Measurements from ENCODE around the gene ZNF165.
"Not testable (repeated sequence)": the region's sequence is repeated elsewhere in the genome, so short reads cannot be mapped to it uniquely, and the experiment has no call there.

The ZNF165 gene

GRCh38 chr6:28080381-28080630 lies at the start of gene ZNF165:
TSS of gene ZNF165 (plus strand) at chr6:28080568. CDS start at chr6:28085481, 4,913 bp downstream.
- DNase-seq (ENCODE audit: low read depth in 3 of 3), result not testable (repeated sequence)

GRCh38 chr6:28053584-28053983 lies 26.8 kb upstream of the ZNF165 start:
- no peak for DNase-seq (ENCODE audit: low read depth in 3 of 3)

- DNase-seq (ENCODE audit: low read depth in 3 of 3), result no peak
Measured at GRCh38 chr6:28060405-28060804, 20.0 kb upstream of the ZNF165 start.

GRCh38 chr6:28064272-28064671 lies 16.1 kb upstream of the ZNF165 start:
- DNase-seq (ENCODE audit: low read depth in 3 of 3), result no peak

GRCh38 chr6:28068067-28068466 lies 12.3 kb upstream of the ZNF165 start:
- no peak for DNase-seq (ENCODE audit: low read depth in 3 of 3)

- DNase-seq (ENCODE audit: low read depth in 3 of 3), result not testable (repeated sequence)
Measured at GRCh38 chr6:28070968-28071367, 9.4 kb upstream of the ZNF165 start.

- no peak for DNase-seq (ENCODE audit: low read depth in 3 of 3)
Measured at GRCh38 chr6:28078050-28078449, 2.3 kb upstream of the ZNF165 start.

- no peak for DNase-seq (ENCODE audit: low read depth in 3 of 3)
Measured at GRCh38 chr6:28078836-28079235, 1.5 kb upstream of the ZNF165 start.

GRCh38 chr6:28080631-28081485 lies 490 bp downstream of the ZNF165 start:
- peak; percentile 78 to 83 (median 82) for DNase-seq (ENCODE audit: low read depth in 3 of 3)

- DNase-seq (ENCODE audit: low read depth in 3 of 3), result peak in 1 of 3 experiments; percentile 4
Measured at GRCh38 chr6:28081486-28081751, 1.1 kb downstream of the ZNF165 start.

GRCh38 chr6:28082939-28083338 lies 2.6 kb downstream of the ZNF165 start:
- no peak for DNase-seq (ENCODE audit: low read depth in 3 of 3)

- no peak for DNase-seq (ENCODE audit: low read depth in 3 of 3)
Measured at GRCh38 chr6:28089054-28089453, 8.7 kb downstream of the ZNF165 start.

GRCh38 chr6:28090917-28091586 lies 10.7 kb downstream of the ZNF165 start:
- DNase-seq (ENCODE audit: low read depth in 3 of 3), result no peak

- not testable (repeated sequence) for DNase-seq (ENCODE audit: low read depth in 3 of 3)
Measured at GRCh38 chr6:28102222-28102621, 21.9 kb downstream of the ZNF165 start.

- not testable (repeated sequence) for DNase-seq (ENCODE audit: low read depth in 3 of 3)
Measured at GRCh38 chr6:28102699-28103098, 22.3 kb downstream of the ZNF165 start.

- DNase-seq (ENCODE audit: low read depth in 3 of 3), result peak; percentile 60 to 74 (median 71)
Measured at GRCh38 chr6:28104392-28105244, 24.2 kb downstream of the ZNF165 start.

- DNase-seq (ENCODE audit: low read depth in 3 of 3), result no peak
Measured at GRCh38 chr6:28105245-28105639, 24.9 kb downstream of the ZNF165 start.

GRCh38 chr6:28107506-28107905 lies 27.1 kb downstream of the ZNF165 start:
- DNase-seq (ENCODE audit: low read depth in 3 of 3), result no peak

GRCh38 chr6:28111964-28112363 lies 31.6 kb downstream of the ZNF165 start:
- no peak for DNase-seq (ENCODE audit: low read depth in 3 of 3)

GRCh38 chr6:28115799-28116198 lies 35.4 kb downstream of the ZNF165 start:
- no peak for DNase-seq (ENCODE audit: low read depth in 3 of 3)

GRCh38 chr6:28117386-28118050 lies 37.1 kb downstream of the ZNF165 start:
- DNase-seq (ENCODE audit: low read depth in 3 of 3), result no peak

GRCh38 chr6:28118217-28118616 lies 37.8 kb downstream of the ZNF165 start:
- DNase-seq (ENCODE audit: low read depth in 3 of 3), result no peak
